ENCODE measurements around the gene SLC39A5.
"Not testable (repeated sequence)": the region's sequence is repeated elsewhere in the genome, so short reads cannot be mapped to it uniquely, and the experiment has no call there.

SLC39A5 gene

DNA sequence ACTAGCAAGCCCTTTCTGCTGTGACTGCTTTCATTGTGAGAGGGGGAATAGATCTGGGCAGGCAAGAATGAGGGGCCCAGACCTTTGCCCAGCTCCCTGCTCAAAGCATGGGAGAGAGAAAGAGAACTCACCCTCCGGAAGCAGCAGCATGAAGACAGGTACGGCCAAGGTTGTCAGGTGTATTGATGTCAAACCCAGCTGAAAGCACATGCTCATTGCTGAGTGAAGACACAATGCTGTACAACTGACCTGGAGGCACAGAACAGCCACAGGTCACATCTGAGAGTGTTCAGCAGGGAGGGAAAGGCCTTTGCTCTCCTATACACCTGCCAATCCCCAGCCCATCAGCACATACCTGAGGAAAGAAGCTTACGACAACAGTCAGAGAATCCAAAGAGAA is 22.8 kb downstream of the SLC39A5 start:
- DNase-seq = no peak

DNA sequence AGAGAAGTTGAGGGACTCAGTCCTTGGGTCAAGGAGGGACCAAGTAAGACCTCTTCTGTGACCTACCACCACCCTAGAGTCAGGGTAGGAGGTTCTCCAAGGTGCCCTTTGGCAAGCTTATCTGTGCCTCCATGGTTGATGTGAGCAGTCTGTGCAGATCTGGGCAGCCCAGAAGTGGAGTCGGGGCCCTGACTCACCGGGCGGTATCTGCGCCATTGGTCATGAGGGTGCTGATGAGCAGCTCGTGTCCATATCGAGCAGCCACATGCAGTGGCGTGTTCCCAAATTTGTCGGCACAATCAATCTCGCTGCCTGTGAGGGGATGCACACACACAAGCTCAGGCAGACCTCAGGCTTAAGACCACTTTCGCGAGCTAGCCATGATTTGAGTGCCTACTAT is 23.2 kb downstream of the SLC39A5 start:
- DNase-seq = no peak

DNA sequence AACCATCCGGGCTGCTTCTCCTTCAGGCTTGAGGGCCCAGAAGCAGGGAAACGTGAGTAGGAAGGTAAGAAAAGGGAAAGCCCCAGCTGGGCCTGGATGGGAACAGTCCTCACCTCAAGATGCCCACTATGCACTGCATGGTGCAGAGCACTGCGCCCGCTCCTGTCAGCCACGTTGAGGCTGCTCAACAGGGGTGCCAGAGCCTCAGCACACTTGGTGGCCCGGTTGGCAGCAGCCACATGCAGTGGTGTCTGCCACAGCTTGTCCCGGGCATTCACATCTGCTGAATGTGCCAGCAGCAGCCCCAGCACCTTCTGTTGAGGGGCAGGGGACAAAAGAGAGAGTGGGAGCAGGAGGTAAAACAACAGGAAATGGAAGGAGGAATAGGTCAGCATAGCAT is 25.8 kb downstream of the SLC39A5 start:
- DNase-seq = no peak

DNA sequence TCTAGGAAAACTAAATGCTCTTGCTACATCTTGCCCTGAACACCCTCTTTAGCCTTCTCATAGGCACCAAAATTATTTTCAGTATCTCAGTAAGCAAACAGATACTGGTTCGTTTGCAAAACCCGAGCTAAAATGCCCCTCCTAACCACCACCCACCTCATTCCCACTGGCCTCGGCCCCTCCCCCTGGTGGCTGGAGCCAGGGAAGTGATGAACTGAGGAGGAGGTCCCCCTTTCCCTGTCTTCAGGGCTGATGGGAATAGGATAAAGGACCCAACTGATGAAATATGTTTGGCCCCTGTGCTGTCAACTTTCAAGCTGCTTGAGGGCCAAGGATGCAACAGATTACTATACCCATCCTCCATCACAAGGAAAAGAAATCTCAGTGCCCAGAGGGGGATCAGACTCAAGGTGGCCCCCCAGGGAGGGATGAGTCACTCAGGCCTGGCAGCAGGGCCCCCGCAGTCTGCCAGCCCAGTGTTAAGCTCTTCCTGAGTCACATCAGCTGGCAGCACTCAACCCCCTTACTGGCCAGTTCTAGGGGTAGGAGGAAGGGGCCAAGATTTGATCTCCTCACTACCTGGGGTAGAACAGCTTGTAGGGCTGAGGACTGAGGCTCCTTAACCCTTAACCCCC is 26.6 kb downstream of the SLC39A5 start:
- DNase-seq = no peak

DNA sequence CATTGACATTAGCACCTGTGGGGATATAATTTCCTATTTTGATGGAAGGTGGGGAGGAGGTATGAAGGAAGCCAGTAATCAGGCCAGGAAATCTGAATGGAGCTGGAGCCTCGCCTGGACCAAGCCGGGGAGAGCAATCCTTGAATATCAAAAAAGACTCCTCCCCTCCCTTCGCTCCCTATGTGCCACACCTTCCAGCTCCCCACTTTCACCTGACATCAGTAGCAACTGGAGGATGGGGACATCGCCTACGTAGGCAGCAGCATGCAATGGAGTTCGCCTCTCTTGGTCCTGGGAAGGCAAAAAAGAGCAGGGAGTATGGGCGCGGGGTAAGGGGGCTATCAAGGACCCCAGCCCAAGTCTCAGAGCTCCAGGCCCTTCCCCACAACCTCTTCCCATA is 27.2 kb downstream of the SLC39A5 start:
- no peak for DNase-seq

DNA sequence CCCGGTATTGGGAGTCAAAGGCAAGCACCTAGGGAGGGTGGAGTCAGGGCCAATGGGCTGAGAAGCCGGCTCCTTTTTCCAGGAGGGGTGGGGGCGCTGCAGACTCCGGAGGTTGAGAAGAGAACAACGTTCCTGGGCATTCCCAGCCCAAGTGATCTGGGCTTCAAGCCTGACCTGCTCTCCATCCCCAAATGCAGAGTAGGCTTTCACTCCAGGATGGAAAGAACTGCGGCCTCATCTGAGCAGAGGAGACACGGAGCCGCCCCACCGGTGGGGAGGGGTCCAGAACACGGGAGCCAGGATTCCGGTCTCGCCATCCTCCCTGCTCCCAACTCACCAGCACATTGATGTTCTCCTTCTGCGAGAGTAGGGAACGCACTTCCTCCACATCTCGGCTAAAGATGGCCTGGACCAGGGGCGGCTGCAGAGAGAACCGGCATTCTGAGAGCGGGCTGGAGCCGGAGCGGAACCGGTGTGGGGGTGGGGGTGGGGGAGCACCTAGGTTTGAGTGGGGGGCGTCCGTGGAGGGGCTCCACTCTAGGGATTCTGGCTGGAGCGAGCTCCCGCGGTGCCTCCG is 27.7 kb downstream of the SLC39A5 start:
- peak in 1 of 2 experiments; percentile 36 for DNase-seq

DNA sequence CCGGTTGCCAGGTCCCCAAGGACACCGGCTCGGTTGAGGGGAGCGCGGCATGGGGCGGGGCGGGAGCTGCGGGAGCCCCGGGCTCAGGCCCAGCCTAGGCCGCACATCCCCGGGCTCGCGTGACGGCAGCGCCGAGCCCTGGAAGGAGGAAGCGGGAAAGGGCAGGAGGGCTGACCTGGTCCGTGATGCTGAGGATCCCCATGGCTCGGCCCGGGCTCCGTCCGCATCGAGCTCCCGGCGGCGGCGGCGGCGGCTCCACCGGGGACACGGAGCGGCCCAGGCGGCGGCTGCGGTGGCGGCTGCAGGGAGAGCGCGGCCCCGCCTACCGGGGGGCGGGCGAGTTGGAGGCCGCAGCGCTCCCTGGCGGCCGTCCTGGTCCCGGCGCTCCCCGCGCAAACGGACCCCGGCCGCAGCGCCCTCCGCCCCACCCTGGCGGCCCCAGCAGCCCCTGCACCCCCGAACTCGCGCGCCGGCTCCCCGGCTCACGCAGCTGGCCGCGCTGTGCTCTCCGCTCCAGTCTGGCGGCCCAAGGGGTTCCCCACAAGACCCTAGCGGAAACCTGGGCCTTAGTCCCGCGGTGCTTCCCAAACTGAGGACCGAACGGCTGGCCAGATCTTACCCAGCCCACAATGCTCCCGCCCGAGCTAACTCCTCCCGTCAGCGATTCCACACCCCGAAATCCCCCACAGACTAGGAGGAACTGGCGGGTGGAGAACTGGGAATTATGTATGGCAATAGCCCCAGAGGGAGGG is 28.4 kb downstream of the SLC39A5 start, which contains the start of gene ANKRD52:
Gene ANKRD52, minus strand, starts transcription at position 317 of the 752 bp plus-strand sequence. Its CDS starts 115 bp downstream, at position 202.
- peak; percentile 73 to 77 for DNase-seq

DNA sequence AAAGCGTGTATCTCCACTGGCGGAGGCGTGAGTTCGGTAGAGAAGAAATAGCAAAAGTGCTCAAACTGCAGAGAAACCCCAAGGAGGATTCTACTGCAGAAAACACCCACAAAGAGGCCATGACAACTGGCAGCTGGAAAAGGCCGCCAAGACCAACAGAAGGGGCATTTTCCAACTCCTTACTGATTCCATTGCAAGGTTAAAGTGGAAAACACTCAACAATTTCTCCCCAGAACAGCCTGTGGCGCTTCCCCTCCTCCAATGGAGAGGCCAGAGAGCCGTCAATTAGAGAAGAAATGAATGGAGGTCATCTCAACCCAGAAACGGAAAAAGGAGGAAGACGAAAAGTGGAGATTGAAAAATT is 29.0 kb downstream of the SLC39A5 start:
- no peak for DNase-seq

DNA sequence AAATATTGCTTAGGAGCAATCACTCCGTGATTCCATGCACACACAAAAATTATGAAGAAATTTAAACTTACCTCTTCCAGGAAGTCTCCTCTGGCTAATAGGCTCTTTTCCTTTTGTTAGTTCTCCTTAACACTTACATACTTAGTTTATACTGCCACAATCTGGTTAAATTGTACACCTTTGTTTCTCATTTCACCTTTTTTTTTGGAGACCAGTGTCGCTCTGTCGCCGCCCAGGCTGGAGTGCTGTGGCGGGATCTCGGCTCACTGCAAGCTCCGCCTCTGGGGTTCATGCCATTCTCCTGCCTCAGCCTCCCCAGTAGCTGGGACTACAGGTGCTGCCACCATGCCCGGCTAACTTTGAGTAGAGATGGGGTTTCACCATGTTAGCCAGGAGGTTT is 30.5 kb downstream of the SLC39A5 start:
- DNase-seq = no peak

DNA sequence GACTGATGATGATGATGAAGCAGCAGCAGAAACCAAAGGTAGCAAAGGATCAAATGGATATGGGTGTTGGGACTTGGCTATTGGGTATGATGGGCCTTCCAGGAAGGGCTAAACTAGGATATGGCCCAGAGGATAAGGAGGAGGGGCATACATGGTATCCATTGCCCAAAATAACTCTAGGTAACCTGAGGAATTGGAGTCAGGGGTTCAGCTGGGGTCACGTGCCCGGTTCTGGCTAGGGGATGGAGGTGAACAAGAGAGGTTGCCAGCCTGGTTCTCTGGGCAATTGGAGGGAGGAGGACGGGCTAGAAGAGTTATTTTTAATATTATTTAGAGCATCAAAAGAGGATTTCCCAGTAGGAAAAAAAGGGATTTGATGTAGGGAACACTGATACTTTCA is 31.1 kb downstream of the SLC39A5 start:
- DNase-seq = no peak

DNA sequence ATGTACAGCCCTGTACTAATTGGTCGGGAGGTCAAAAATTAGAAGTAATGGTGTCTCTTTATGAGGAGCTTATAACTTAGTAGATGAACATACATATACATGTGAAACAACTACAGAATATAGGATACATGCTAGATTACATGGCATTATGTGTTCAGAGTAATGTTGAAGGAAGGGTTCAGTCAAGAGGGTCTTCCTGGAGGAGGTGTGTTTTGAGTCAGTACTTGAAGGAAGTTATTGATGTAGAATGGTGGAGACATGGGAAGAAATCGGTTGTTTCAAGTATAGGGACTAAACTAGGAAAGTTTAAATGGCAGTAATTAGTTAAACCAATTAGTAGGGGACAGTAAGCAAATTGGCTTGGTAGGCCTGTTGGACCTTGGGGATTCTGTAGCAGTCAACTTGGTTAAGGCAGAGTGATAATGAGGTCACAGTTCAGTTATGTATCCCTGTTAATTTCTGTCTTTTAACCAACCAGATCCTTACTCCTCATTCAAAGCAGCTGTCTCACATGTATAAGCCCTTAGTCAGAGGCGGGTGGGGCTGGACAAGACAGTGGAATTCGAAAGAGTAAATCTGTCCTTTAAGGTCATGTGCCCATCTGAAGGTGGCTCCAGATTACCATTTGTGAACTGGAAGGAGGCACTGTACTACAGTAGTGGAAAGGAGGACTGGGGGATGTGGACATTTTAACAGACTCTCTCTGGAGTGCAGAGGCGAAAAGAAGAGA is 31.8 kb downstream of the SLC39A5 start:
- no peak for DNase-seq

DNA sequence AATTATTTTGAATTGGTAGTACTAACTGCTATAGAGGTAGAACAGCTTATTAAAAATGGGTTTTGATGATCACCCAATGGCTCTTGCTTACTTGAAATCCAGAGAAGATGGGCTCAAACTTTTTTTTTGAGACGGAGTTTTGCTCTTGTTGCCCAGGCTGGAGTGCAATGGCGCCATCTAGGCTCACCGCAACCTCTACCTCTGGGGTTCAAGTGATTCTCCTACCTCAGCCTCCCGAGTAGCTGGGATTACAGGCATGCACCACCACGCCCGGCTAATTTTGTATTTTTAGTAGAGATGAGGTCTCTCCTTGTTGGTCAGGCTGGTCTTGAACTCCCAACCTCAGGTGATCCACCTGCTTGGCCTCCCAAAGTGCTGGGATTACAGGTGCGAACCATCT is 33.1 kb downstream of the SLC39A5 start:
- DNase-seq = not testable (repeated sequence)

DNA sequence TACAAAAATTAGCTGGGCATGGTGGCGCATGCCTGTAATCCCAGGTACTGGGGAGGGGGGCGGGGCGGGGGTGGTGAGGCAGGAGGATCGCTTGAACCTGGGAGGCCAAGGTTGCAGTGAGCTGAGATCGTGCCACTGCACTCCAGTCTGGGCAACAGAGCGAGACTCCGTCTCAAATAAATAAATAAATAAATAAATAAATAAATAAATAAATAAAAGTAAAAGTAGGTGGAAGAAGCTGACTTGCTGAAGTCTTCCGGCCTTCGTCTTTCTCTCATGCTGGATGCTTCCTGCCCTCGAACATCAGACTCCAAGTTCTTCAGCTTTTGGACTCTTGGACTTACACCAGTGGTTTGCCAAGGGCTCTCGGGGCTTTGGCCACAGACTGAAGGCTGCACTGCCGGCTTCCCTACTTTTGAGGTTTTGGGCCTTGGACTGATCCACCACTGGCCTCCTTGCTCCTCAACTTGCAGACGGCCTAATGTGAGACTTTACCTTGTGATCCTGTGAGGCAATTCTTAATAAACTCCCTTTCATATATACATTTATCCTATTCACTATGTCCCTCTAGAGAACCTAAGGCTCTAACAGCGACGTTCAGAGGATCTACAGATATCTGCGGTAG is 36.3 kb downstream of the SLC39A5 start:
- not testable (repeated sequence) for DNase-seq

DNA sequence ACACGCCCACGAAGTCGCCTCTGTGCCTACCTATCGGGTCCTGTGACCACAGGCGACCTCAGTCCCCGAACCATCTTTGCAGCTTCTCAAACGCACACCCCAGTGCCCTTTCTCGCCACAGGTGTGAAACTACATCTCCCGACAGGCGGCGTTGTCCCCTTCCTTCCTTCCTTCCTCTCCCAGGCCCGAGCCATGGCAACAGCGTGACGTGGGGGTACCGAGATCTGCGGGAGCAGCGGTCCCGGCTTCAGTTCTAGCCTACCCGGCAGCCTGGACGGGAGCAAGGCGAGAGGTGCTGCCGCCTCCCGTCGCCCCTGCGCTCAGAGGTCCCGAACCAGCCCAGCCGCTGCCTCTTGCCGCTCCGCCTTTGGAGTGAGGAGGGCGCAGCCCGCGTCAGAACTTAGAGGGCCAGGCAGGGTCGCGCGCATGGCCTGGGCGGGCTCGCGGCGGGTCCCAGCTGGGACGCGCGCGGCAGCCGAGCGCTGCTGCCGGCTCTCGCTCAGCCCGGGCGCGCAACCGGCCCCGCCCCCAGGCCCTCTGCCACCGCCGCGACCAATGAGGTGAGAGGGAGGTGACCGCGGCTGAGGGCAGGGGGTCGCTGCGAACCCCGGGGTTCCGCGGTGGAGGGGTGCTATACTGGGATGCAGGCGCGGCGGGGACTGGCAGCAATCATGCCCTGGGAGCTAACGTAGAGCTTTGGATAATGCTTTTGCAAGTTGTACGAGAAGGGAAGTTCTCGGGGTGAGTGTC is 37.0 kb downstream of the SLC39A5 start, which contains the start of gene COQ10A:
Gene COQ10A, plus strand, starts transcription at position 250 of the 750 bp plus-strand sequence. Its CDS starts 177 bp downstream, at position 427.
- DNase-seq = peak; percentile 87 to 91

DNA sequence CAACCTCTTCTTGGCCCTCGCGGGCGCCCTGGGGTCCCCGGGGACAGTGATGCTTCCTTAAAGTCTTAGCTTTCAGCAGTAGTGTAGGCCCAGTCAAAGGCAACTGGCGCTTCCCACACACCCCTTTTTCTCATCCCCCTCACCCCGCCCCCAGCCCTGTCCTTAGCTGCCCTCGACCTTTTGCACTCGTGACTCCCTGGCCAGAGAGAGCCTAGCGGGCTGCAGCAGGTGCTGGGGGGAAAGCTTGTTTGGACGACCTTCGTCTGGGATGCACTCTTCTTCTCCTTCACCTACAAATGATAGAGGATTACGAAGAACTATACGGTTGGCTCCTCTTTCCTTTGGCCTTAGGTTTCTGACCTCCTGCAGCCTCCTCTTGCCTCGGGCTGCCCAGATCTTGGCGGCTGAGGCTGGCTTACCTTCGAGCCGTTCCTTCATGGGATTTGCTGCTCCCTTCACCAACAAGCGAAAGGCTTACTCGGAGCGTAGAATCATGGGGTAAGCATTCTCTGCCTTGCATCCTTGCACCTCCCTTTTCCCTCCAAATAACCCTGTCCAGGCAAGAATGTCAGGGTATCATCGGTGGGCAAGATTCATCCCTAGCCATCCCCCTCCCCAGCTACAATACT is 37.7 kb downstream of the SLC39A5 start:
- no peak for DNase-seq

DNA sequence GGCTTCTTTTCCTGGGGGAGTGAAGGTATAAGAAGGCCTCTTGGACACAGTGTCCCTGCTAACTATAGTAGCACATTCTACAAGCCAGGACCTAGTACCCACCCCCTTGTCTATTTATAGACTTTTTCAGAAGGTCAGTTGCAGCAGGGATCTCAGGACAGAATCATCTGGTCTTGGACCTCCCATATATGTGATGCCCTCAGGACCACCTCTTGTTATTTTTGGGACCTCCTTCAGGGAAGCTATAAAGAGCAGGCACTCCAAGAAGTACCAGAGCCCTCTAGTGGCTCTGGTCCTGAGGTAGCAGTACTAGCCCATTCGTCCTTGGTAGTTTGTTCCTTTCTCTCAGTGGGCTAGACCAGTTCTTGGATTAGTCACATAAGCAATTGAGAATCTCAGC is 41.2 kb downstream of the SLC39A5 start:
- peak; percentile 66 to 86 for DNase-seq

DNA sequence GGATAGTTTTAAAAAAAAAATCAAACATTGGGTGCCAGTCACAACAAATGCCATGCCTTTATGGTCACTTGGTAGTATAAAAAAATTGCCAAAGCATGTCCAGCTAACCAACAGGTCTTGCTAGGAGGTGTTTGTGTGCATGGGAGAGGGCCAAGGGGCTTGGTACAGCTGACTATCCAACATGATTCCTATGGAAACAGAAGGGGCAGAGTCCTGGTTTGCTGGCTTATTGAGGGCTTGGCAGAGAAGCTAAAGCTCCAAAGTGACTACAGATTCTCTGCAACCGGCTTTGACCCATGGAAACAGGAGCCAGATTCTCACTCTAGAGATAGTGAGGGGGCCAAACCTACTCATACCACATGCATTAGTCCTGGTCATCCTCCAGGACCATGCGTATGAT is 42.6 kb downstream of the SLC39A5 start:
- DNase-seq = not testable (repeated sequence)

DNA sequence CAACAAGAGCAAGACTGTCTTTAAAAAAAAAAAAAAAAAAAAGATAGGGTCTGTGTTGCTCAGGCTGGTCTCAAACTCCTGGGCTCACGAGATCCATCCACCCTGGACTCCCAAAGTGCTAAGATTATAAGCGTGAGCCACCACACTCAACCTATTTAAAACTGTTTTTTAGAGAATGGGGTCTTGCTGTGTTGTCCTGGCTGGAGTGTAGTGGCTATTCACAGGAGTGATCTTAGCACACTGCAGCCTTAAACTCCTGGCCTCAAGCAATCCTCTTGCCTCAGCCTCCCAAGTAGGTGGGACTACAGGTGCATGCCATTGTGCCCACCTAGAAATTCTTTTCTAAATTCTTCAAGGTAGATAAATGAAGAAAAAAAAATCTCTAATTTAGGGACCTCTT is 44.4 kb downstream of the SLC39A5 start:
- no peak for DNase-seq

DNA sequence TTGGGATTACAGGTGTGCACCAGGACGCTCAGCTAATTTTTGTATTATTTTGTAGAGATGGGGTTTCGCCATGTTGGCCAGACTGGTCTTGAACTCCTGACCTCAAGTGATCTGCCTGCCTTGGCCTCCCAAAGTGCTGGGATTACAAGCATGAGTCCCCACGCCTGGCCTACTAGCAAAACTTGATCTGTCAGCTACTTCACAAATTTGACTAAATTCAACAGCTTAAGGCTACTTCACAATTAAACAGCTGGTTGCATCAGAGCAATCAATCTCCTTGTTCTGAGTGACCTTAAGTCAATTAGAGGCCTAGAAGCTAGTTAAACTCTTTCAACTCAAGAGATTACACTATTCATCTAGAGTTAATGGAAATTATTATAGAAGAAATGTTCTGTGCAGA is 49.1 kb downstream of the SLC39A5 start:
- no peak for DNase-seq

DNA sequence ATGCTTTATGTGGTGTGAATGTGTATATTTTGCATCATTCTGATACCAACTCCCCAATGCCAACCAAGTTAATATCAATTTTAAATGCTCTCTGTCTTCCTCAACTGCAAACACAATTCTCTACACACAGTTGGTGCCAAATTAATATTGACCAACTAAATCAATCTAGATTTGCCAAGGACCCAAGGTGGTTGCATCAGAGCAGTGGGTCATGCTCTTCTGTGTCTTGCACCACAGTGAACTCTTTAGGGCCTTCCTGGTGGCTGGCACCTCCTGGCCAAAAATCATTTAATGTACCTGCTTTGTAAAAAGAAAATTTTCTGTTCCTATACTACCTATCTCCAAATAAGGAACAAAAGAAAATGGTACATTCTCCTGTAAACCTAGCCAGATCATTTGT is 51.0 kb downstream of the SLC39A5 start:
- no peak for DNase-seq

DNA sequence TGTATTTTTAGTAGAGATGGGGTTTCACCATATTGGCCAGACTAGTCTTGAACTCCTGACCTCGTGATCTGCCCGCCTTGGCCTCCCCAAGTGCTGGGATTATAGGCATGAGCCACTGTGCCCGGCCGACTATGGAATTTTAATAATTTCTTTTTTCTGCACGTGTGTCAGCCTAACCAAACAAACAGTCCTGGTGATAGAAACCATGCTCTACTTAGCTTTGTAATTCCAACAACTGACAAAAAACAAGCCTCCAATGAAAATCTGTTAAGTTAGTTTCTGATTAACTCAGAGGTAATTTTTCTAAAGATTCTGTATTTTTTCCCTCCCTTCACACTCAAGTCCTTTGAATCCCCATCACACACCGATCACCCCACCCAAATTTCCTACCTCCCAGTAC is 52.2 kb downstream of the SLC39A5 start:
- no peak for DNase-seq

DNA sequence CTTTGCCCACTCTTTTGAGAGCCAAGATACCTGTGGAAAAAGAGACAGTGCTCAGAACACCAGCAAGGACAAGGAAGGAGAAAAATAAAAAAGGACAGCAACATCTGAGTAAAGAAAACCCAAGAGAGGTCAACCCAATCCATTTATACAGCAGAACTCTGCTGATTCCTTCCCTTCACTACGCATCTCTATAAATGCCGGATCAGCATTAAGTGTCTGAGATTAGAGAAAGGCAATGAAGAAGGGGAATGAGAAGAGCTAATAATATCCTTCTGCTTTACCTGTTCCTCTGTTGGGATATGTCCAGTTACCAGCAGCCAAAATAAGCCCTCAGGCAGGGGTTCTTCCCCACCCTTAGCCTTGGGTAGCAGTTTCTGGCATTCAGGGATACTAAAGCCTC is 52.7 kb downstream of the SLC39A5 start:
- DNase-seq = no peak

All from Kasumi-1 (cell line).